Measurements from ENCODE around the gene MTSS2.

MTSS2 gene

DNA sequence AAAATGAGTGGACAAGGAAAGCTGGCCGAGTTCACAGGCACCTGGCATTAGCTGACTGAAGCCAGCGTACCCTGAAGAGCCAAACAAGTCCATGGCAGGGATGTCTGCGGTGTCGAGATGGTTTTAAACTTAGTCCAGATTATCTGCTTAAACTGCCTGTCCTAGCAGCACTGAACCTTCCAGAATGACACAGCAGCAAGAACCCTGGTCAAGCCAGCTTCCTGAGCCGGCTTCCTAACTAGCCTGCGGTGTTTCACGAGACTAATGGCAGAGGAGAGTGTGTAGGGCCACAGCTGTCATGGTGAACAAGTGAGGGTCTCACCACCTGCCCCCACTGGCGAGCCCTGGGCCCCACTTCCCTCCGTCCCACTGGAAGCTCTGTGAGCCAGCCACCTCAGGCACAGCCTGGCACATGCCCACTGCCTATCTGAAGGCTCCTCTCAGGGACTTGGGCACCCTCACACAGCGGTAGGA lies 28.8 kb upstream of the MTSS2 start:
- DNase-seq, result no peak

GRCh38 chr16:70713824-70714223 lies 28.0 kb upstream of the MTSS2 start:
- no peak for DNase-seq

GRCh38 chr16:70713342-70713741 lies 27.5 kb upstream of the MTSS2 start:
- DNase-seq, result no peak

- DNase-seq, result no peak
These were observed 27.1 kb upstream of the MTSS2 start for GRCh38 chr16:70712942-70713341.

GRCh38 chr16:70712359-70712758 lies 26.5 kb upstream of the MTSS2 start:
- no peak for DNase-seq

DNA sequence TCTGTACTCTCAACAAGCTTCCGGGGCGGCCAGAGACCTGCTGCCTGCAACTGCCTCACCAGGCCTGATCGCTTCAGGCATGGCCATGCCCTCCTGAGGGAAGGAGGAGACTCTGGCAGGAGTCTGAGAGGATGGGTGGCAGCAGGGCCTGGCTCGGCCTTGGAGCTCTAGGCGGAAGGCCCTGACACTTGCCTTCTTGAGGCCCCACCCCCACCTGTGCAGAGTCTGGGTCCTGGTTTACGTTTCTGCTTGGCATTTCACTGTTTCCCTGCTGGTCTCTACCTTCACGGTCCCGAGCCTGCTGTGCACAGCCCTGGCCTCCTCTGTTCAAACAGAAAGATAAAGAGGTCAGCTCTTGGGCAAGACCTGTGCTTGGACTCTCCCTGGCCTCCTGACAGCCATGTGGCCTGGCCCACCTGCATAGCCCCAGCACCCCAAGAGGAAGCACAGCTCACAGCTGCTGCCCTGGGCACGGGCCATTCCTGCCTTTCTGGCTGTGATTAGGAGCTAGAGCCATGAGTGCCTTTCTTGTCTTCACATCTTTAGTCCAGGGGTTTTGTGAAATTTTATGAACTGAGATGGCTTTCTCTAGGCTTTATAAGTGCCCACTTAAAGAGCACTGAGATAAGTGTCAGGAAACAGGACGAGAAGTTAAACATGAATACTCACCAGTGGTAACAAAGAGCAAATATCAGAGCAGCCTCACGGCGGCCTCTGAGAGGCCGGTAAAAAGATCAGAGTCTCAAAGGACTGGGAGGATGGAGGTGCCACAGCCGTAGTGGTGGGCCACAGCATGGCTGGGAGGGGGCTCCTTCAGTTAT lies 25.6 kb upstream of the MTSS2 start:
- DNase-seq, result no peak

DNA sequence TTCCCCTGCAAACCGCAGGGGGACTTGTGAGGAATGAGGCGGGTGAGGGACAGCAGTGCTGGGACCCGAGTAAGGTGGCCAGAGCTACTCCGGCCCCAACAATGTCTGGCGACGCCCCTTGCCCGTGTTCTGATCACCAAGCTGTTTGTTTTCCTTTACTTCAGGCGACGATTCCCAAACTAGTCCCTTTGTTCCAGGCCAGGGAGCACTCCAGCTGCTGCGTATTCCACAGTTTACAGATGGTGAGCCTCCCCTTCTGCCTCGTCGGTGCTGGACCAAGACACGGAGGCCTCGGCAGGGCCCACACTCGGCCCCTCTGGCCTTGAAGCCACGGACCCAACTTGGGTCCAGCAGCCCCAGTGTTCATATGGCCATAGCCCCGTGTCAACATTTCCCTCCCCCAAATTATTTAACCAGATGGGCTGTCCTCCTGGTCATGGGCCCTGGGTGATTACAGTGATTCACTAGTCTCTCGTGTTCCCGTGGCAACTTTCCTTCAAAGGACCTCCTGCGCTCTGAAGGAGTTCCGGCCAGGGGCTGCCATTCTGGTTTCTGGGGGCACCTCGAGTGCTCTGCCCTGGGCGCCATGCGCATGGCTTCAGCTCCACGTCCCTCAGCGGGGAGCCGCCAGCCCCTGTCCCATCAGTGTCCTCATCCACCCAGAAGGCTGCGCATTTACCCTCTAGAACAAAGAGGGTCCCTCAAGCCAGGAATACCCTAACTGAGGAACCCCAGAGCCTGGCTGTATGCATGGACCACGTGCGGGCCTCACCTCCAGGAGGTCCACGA lies 24.8 kb upstream of the MTSS2 start:
- no peak for DNase-seq

- DNase-seq, result no peak
These were observed 24.1 kb upstream of the MTSS2 start for GRCh38 chr16:70709942-70710341.

DNA sequence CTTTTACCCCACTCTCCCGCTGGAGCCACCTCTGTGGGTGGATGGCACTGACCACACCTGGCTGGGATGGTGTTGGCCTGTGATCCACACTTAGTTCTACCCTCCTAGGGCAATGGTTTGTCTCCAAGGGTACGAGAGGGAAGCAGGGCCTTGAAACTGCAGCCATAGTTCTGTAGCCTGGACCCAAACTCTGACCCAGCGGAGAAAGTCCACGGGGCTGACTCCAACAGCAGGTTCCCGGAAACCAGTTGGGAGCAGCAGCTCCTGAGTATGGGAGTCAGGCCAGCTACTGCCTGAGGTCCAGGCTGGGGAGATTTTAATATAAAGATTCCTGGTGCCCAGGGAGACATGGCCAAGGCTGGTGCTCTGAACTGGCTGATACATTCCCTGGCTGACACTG lies 23.6 kb upstream of the MTSS2 start:
- no peak for DNase-seq

- DNase-seq, result no peak
These were observed 22.8 kb upstream of the MTSS2 start for GRCh38 chr16:70708366-70709246.

DNA sequence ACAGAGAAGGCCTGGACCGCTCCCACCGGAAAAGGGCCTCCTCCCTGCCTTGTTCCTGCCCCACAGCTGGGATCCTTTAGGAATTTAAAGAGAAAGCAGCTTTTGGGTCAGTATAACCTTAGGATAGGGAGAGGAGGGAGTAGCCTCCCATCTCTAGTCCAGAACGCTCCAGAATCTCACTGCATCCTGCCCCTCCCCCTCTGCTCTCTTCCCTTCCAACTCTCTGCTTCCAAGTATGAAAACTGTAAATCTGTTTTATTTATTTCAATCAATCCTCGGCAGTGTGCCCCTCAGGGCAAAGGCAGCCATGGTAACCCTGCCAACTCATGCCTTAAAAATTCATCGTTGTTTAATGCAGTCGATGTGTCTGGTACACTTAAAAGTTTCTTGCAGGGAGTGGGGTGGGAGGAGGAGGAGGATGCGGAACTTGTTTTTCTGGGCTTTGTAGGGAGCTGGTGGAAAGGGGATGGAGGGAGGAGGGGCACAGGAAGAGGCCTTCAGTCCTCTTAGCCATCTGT lies 21.2 kb upstream of the MTSS2 start:
- DNase-seq, result peak; percentile 93

- DNase-seq, result no peak
These were observed 19.2 kb upstream of the MTSS2 start for GRCh38 chr16:70705056-70705455.

GRCh38 chr16:70704586-70704985 lies 18.7 kb upstream of the MTSS2 start:
- DNase-seq, result no peak

DNA sequence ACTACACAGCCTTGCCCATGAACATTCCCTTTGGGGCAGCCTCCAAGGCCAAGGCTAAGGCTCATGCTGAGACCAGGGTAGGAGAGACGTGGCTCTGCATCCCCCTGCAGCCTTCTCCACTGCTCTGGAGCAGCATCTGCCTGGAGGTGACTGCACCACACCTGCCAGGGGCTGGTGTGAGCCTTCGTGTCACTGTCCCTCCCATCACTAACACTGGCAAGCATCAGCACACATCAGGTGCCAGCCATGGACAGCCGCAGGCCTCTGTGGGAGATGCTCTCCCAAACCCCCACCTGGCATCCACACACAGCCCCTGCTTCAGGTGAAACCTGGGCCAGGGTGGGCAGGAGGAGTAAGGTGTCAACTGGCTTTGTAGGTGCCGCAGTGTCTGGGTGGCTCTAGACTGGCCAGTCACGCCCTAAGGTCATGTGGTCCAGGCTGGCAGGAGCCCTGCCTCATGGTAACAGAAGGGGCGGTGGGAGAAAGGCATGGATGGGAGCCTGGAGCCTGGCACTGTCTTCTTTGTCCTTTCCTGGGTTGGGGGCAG lies 18.1 kb upstream of the MTSS2 start:
- DNase-seq, result no peak

DNA sequence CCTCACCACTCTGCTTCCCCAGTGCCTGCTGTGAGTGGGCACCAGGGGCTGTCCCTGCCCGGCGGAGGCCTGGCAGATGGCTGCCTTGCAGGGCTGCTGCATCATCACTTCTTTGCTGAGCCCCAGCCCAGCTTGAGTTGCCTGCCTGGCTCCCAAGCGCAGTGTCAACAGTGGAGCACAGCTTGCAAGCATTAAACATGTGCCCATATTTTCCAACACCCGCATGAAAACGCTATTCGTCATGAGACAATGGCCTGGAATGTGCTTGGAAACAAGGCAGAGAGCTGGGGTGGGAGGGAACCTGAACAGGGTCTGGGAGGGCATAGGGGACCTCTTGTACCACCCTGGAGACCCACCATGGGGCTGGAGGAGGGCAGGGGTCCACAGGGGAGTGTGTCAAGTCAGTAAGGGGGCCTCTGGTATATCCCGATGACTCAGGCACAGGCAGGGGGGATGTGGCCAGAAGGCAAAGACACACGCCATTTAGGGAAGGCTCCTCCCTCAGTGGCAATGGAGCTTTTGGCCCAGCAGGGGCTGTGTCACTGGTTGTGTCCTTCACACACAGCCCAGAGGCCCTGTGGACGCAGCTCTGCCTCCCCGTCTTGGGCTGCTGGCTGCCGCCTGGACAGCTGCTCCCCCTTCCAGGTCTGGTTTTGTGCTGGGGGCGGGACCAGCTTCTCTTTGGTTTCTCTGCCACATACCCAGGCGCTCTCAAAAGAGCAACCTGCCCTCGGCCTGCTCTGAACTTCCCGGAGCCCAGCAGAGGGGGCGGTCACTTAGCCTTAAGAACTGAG lies 17.4 kb upstream of the MTSS2 start:
- DNase-seq, result no peak

GRCh38 chr16:70702624-70703023 lies 16.8 kb upstream of the MTSS2 start:
- no peak for DNase-seq

- DNase-seq, result no peak
These were observed 16.1 kb upstream of the MTSS2 start for GRCh38 chr16:70701998-70702397.

GRCh38 chr16:70701596-70701995 lies 15.7 kb upstream of the MTSS2 start:
- DNase-seq, result no peak

- DNase-seq, result no peak
These were observed 15.2 kb upstream of the MTSS2 start for GRCh38 chr16:70701036-70701435.

DNA sequence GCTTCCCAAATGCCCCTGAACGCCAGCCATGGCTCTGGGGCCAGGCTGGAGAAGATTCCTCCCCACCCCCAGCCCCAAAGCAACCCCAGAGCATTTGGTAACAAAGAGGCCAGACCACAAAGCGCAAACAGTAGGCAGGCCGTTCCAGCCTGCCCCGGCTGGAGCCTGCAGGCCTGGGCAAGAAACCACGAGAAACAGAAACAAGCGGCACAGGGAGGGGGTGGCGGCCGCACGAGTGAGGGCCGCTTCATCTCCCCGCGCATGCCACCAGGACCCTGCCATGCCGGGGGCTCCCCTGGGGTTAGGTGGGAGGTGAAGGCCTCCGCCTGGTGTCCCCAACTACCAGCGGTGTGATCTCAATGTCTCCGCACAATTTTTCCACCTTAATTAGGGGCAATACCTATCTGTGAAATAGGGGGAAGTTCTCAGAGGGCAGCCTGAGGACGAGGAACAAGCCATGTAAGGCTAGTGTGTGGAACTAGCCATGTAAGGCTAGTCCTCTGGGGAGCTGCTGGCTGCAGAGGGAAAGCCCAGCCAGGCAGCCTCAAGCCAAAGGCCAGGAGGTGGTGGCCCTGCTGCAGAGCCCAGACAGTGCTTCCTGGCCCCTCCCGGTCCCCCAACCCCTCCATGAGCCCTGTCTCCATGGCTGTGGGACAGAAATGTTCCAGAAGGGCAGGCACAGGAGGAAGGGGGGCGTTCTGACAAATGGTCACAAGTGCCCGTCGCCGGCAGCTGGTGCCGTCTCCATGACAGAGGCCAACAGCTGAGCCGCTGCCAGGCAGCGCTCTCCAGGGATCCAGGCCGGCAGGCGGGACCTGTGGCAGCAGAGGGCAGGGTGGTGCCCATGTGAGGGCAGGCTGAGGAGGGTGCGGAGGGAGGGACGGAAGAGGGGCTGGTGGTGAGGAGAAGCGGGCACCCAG lies 14.5 kb upstream of the MTSS2 start:
- no peak for DNase-seq

- DNase-seq, result no peak
These were observed 13.8 kb upstream of the MTSS2 start for GRCh38 chr16:70699696-70700095.
